Ectodermal cell (in vitro differentiated cells): ENCODE measurements around the gene SPIB.

Experiments used
- H3K27ac ChIP-seq: 2 replicates; pipeline ENCODE4 v1.7.0; 2013; ENCODE audit warnings: mild to moderate bottlenecking, low read depth, low read length; ENCODE audit not compliant: insufficient read depth, poor library complexity, severe bottlenecking
- H3K27me3 ChIP-seq: 2 replicates; pipeline ENCODE4 v1.7.0; 2013; ENCODE audit warnings: mild to moderate bottlenecking, low read length; ENCODE audit not compliant: insufficient read depth, control insufficient read depth, poor library complexity, severe bottlenecking
- H3K36me3 ChIP-seq: one replicate; pipeline ENCODE4 v1.7.0; 2013; ENCODE audit warnings: low read length; ENCODE audit not compliant: control insufficient read depth, insufficient read depth
- H3K4me1 ChIP-seq: one replicate; pipeline ENCODE4 v1.7.0; 2013; ENCODE audit warnings: low read length; ENCODE audit not compliant: control insufficient read depth, insufficient read depth
- H3K4me3 ChIP-seq: 2 replicates; pipeline ENCODE4 v1.7.0; 2013; ENCODE audit warnings: low read depth, low read length, control low read depth; ENCODE audit not compliant: insufficient read depth
- H3K9me3 ChIP-seq: 2 replicates; pipeline ENCODE4 v1.7.0; 2013; ENCODE audit warnings: mild to moderate bottlenecking, low read length, moderate library complexity; ENCODE audit not compliant: control insufficient read depth
- WGBS, 2 experiments: methylation state at CpG; one replicate each; pipeline ENCODE4 v1.1.7; 2013; ENCODE audit warnings: missing lambda C conversion rate in 2 of 2; 5-methylcytosine and 5-hydroxymethylcytosine counted together

The SPIB gene

GRCh38 chr19:50428772-50429463 is 10.2 kb downstream of the SPIB start:
- peaks cover 7% of the 10 kb centered on the region for H3K4me1 ChIP-seq
- WGBS, 2 experiments: 88 to 89% methylated on average over 7 of the region's 7 CpGs
- H3K4me3 ChIP-seq: no peak overlapping the region

DNA sequence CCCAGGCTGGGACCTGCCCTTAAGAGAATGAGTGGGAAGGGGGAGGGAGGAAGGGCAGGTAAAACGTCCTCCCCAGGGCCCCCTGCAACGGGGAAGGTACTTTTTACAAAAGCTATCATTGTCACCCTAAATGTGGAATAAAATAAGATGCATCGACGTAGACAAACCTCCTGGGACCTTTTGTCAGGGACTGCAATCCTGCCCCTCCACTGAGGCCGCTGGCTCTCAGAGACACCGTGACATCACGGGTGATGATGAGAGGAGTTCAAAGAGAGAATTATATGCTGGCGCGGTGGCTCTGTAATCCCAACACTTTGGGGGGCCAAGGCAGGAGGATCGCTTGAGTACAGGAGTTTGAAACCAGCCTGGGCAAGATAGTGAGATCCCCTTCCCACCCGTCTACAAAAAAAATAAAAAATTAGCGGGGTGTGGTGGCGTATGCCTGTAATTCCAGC is 12.2 kb downstream of the SPIB start:
- no peaks in the 10 kb centered on the region for H3K9me3 ChIP-seq
- peaks cover 14% of the 10 kb centered on the region for H3K4me1 ChIP-seq
- 58 to 63% methylated on average over 13 of the region's 13 CpGs for WGBS, 2 experiments
- H3K4me3 ChIP-seq: peak overlapping the region; percentile 37
- no peaks in the 10 kb centered on the region for H3K36me3 ChIP-seq
- H3K27ac ChIP-seq: no peak overlapping the region
- H3K27me3 ChIP-seq: peaks cover 10% of the 10 kb centered on the region

More at GRCh38 chr19:50428772-50429463, 10.2 kb downstream of the SPIB start:
- Histone ChIP-seq H3K36me3 (no peaks in the 10 kb centered on the region), H3K27ac (no peak overlapping the region), H3K9me3 (no peaks in the 10 kb centered on the region), H3K27me3 (peaks cover 10% of the 10 kb centered on the region)

DNA sequence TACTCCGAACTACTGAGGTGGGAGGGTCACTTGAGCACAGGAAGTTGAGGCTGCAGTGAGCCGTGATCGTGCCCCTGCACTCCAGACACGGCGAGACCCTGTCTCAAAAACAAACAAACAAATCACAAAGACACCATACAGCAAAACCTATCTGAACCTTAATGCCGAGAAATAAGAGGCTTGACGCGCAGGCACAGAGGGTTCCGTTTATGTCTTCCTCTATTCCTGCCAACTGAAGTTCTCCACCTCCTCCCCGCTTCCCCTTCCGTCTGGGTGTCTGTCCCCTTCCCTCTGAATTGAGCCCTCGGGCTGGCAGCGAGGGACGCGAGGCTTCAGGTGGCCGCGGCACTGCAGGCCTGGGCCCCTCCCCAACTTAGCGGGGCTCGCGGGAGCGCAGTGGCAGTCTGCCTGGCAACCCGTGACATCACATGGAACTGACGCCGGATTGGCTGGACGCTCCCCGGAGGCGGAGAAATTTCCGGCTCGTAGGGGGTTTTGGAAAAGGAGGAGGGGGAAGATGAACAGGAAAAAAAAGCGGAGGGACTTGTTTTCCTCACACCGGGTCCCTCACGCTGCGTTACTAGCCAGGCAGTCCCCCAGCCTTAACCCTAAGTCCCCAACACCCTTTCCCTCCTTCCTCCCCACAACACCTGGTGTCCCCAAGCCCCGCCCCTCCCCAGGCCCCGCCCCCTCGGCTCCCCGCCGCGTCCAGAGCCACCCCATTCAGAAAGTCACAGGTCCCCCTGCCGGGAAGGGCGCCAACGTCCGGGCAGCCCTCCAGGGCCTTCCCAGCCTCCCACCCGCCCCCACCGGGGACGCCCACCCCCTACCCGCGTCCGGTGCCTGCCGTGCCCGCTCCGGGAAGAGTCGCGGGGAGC is 12.8 kb downstream of the SPIB start:
- H3K4me3 ChIP-seq: peak overlapping the region; percentile 37
- H3K27me3 ChIP-seq: peaks cover 10% of the 10 kb centered on the region
- 4% methylated on average over 46 to 49 of the region's 54 CpGs for WGBS, 2 experiments

GRCh38 chr19:50432221-50433028 is 13.7 kb downstream of the SPIB start, which contains the start of gene MYBPC2:
Gene MYBPC2 (plus strand): TSS chr19:50432892. CDS start chr19:50432954, 62 bp downstream.
- Histone ChIP-seq H3K9me3 (no peaks in the 10 kb centered on the region), H3K27ac (no peak within 1 kb of the TSS)

More for the DNA sequence above, 12.8 kb downstream of the SPIB start:
- H3K4me1 ChIP-seq: peaks cover 14% of the 10 kb centered on the region
- H3K9me3 ChIP-seq: no peaks in the 10 kb centered on the region
- no peak overlapping the region for H3K27ac ChIP-seq
- H3K36me3 ChIP-seq: no peaks in the 10 kb centered on the region

DNA sequence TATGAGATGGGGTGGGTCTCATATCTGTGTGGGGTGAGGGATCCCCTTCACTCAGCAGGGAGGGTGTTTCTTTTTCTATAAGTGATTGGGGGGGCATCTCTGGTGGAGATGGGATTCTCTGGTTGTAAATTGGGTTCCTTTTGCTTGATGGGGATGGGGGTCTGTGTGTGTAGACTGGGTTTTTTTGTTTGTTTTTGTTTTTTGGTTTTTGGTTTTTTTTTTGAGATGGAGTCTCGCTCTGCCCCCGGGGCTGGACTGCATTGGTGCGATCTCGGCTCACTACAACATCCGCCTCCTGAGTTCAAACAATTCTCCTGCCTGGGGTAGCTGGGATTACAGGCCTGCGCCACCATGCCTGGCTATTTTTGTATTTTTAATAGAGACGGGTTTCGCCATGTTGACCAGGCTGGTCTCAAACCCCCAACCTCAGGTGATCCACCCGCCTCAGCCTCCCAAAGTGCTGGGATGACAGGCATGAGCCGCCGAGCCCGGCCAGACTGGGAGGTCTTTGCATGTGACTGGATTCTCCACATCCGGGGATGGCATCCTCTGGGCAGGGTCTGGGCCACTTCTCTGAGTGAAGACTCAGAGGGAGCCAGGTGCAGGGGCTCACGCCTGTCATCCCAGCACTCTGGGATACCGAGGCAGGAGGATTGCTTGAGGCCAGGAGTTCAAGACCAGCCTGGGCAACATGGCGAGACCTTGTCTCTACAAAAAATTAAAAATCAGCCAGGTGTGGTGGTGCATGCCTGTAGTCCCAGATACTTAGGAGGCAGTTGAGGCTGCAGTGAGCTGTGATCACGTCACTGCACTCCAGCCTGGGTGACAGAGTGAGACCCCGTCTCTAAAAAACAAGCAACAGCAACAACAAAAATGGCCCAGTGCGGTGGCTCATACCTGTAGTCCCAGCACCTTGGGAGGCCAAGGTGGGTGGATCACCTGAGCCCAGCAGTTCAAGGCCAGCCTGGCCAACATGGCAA is 14.8 kb downstream of the SPIB start:
- no peak overlapping the region for H3K4me3 ChIP-seq
- peaks cover 10% of the 10 kb centered on the region for H3K27me3 ChIP-seq

More at GRCh38 chr19:50432221-50433028, 13.7 kb downstream of the SPIB start, which contains the start of gene MYBPC2:
- peaks cover 10% of the 10 kb centered on the region for H3K27me3 ChIP-seq
- 12 to 13% methylated on average over 40 of the region's 40 CpGs for WGBS, 2 experiments
- no peaks in the 10 kb centered on the region for H3K36me3 ChIP-seq
- H3K4me1 ChIP-seq: peaks cover 14% of the 10 kb centered on the region
- H3K4me3 ChIP-seq: peak within 1 kb of the TSS; percentile 37

GRCh38 chr19:50434525-50434924 is 15.8 kb downstream of the SPIB start:
- WGBS, 2 experiments: 61 to 64% methylated on average over 12 of the region's 12 CpGs
- peaks cover 14% of the 10 kb centered on the region for H3K4me1 ChIP-seq
- no peaks in the 10 kb centered on the region for H3K9me3 ChIP-seq
- no peaks in the 10 kb centered on the region for H3K36me3 ChIP-seq
- H3K27me3 ChIP-seq: peaks cover 10% of the 10 kb centered on the region
- no peak overlapping the region for H3K4me3 ChIP-seq
- no peak overlapping the region for H3K27ac ChIP-seq

More for the DNA sequence above, 14.8 kb downstream of the SPIB start:
- whole genome bisulfite sequencing, 2 experiments: 90 to 92% methylated on average over 19 of the region's 19 CpGs
- Histone ChIP-seq H3K27ac (no peak overlapping the region), H3K4me1 (peaks cover 14% of the 10 kb centered on the region), H3K36me3 (no peaks in the 10 kb centered on the region), H3K9me3 (no peaks in the 10 kb centered on the region)

DNA sequence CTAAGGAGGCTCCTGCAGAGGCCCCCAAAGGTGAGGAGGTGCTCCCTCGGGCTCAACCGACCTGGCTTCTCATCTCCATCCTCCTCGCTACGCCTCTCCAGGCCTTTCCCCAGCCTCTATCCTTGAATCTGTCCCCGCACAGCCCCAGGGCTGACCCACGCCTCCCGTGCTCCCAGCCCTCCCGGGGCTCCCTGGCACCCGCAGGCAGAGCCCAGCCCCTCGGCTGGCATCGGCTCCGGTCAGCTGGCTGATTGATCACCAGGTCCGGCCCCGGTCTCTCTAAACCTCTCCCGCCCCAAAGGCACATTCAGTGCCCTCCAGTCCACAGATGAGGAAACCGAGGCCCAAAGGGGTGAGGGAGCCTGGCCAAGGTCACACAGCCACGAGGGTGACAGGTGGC is 16.5 kb downstream of the SPIB start:
- H3K36me3 ChIP-seq: no peaks in the 10 kb centered on the region
- peaks cover 10% of the 10 kb centered on the region for H3K27me3 ChIP-seq
- WGBS, 2 experiments: 89 to 92% methylated on average over 17 of the region's 17 CpGs

DNA sequence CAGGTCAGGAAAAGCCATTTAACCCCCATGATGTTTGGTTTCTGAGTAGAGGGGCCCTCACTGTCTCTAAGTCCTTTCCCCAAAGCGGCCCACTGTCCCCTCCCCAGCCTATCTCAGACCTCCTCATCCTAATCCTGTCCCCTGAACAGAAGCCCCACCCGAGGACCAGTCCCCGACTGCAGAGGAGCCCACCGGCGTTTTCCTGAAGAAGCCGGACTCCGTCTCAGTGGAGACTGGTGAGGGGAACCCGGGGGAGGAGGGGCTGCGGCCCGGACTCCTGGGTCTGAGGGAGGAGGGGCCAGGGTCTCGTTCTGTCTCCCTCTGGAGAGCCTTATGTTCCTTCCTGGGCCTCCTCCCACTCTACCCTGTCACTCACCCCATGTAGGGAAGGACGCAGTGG is 16.9 kb downstream of the SPIB start:
- no peak overlapping the region for H3K27ac ChIP-seq
- no peak overlapping the region for H3K4me3 ChIP-seq
- H3K9me3 ChIP-seq: no peaks in the 10 kb centered on the region
- H3K36me3 ChIP-seq: no peaks in the 10 kb centered on the region
- peaks cover 9% of the 10 kb centered on the region for H3K27me3 ChIP-seq
- 84 to 91% methylated on average over 12 of the region's 12 CpGs for WGBS, 2 experiments
- H3K4me1 ChIP-seq: peaks cover 14% of the 10 kb centered on the region

More for the DNA sequence above, 16.5 kb downstream of the SPIB start:
- Histone ChIP-seq H3K4me1 (peaks cover 14% of the 10 kb centered on the region), H3K27ac (no peak overlapping the region), H3K9me3 (no peaks in the 10 kb centered on the region), H3K4me3 (no peak overlapping the region)
